Tibial nerve (tissue), 4 donors: ENCODE data around the gene ARHGAP23. TPM values are rescaled to one million over a fixed set of nuclear protein-coding genes. Genes with fewer than 3 reads are reported as not detected.

Source experiments
- DNase-seq, 2 donors: peaks; one replicate each; pipeline ENCODE4 v3.0.0-alpha.2; 2019; ENCODE audit warnings: low spot score in 2 of 2
- H3K27ac ChIP-seq, 4 donors: fragments of 200-600 bp; sonication (generic) in 3 of 4; one replicate each; pipeline ENCODE4 v1.5.1; 2017 to 2019; ENCODE audit warnings: mild to moderate bottlenecking in 1 of 4
- H3K27me3 ChIP-seq, 2 donors: fragments of 200-600 bp; sonication (generic) in 1 of 2; one replicate each; pipeline versions ENCODE4 v1.5.1 to v1.6.0; 2017 to 2019
- H3K36me3 ChIP-seq, 3 donors: fragments of 200-600 bp; sonication (generic); one replicate each; pipeline ENCODE4 v1.5.1; 2018 to 2019
- H3K4me1 ChIP-seq, 4 donors: fragments of 200-600 bp; sonication (generic) in 3 of 4; one replicate each; pipeline ENCODE4 v1.5.1; 2017 to 2019
- H3K4me3 ChIP-seq, 4 donors: fragments of 200-600 bp; sonication (generic) in 3 of 4; one replicate each; pipeline ENCODE4 v1.5.1; 2017 to 2019; ENCODE audit warnings: mild to moderate bottlenecking in 1 of 4, moderate library complexity in 1 of 4
- H3K9me3 ChIP-seq, 4 donors: fragments of 200-600 bp; sonication (generic) in 3 of 4; one replicate each; pipeline ENCODE4 v1.5.1; 2017 to 2019
- EP300 ChIP-seq, 2 donors: sonication (generic); formaldehyde crosslinking; IDR thresholded peaks; one replicate each; pipeline ENCODE4 v1.6.1; 2017; ENCODE audit warnings: antibody characterized with exemption in 2 of 2, mild to moderate bottlenecking in 1 of 2
- POLR2A ChIP-seq, 2 donors: fragments of 450-650 bp; IDR thresholded peaks; one replicate each; pipeline ENCODE4 v1.6.1; 2017; ENCODE audit warnings: antibody characterized with exemption in 2 of 2, mild to moderate bottlenecking in 2 of 2, moderate library complexity in 2 of 2
- whole genome bisulfite sequencing, 2 donors: methylation state at CpG; one replicate each; pipeline ENCODE4 v1.1.5; 2018; 5-methylcytosine and 5-hydroxymethylcytosine counted together
- total RNA-seq, 4 donors: library from RNA; depleted of rRNA; stranded (reverse); fragments of >200 nt; gene quantifications; one replicate each; pipeline ENCODE4 v1.1.0, GENCODE V29; 2016
- TF ChIP-seq, protein P1 (sequence below), 5 experiments: fragments of 200-600 bp in 3 of 5; fragments of 450-650 bp in 2 of 5; sonication (generic) in 3 of 5; IDR thresholded peaks; one replicate each; pipeline ENCODE4 v1.5.1; 2016 to 2019; ENCODE audit warnings: antibody characterized with exemption in 5 of 5, mild to moderate bottlenecking in 3 of 5, moderate library complexity in 2 of 5

Gene ARHGAP23
- total RNA-seq, 4 donors from 2014 or later, result 41.0 to 80.7 (median 65.7) TPM

DNA sequence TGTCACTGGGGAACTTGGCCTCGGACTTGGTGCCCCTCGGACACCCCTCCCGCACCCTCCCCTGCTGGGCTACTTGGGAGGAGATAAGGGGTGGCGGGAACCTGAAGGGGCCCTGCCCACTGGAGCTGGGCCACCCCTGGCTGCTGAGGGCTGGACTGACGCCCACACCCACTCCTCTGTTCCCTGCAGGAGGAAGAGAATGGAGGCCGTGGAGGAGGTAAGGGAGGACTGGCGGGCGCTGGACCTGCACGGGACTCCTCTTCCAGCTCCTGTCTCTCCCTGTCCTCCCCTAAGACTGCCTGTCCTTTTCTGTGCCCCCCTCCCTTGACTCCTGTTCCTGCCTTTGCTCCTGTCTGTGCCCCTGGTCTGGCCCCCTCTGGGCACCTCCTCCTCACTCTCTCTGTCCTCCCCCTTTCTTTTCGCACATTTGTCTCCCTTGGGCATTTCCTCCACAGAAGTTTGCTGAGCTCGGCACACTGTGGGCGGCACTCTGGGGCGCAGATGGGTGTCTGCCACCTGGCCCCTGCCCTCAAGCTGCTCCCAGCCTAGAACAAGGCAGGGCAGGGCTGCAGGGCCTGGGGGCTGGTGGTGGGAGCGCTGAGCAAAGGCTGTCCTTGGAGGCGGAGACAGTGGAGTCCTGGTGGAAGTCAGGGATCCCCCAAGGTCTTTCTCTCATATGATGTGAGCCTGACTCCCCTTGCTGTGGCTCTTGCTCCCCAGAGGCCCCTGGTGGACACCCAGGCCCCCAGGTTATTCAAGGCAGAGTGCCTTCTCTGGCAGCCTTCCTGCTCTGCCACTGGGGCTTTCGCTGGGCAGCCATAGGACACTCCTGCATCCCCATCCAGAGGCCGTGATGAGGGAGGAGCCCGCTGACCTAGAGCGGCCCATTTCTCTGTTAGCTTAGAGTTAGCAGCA, 32.7 kb downstream of the ARHGAP23 start:
- H3K4me3 ChIP-seq, result no peak overlapping the region
- no peaks in the 10 kb centered on the region for H3K9me3 ChIP-seq
- peak overlapping the region in 3 of 4 donors; percentile 30 to 99 (median 96) for H3K27ac ChIP-seq
- TF ChIP-seq, protein P1, sequence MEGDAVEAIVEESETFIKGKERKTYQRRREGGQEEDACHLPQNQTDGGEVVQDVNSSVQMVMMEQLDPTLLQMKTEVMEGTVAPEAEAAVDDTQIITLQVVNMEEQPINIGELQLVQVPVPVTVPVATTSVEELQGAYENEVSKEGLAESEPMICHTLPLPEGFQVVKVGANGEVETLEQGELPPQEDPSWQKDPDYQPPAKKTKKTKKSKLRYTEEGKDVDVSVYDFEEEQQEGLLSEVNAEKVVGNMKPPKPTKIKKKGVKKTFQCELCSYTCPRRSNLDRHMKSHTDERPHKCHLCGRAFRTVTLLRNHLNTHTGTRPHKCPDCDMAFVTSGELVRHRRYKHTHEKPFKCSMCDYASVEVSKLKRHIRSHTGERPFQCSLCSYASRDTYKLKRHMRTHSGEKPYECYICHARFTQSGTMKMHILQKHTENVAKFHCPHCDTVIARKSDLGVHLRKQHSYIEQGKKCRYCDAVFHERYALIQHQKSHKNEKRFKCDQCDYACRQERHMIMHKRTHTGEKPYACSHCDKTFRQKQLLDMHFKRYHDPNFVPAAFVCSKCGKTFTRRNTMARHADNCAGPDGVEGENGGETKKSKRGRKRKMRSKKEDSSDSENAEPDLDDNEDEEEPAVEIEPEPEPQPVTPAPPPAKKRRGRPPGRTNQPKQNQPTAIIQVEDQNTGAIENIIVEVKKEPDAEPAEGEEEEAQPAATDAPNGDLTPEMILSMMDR (IDR thresholded peaks at IDR 0.05), result no peak
- DNase-seq, result no peak
- WGBS, 2 donors, result 63 to 71% methylated on average over 16 to 18 of the region's 19 CpGs
- H3K27me3 ChIP-seq, result no peaks in the 10 kb centered on the region
- peaks cover 0 to 53% (median 0%) of the 10 kb centered on the region in 3 donors for H3K36me3 ChIP-seq
- H3K4me1 ChIP-seq, result peaks cover 0 to 57% (median 23%) of the 10 kb centered on the region in 4 donors

DNA sequence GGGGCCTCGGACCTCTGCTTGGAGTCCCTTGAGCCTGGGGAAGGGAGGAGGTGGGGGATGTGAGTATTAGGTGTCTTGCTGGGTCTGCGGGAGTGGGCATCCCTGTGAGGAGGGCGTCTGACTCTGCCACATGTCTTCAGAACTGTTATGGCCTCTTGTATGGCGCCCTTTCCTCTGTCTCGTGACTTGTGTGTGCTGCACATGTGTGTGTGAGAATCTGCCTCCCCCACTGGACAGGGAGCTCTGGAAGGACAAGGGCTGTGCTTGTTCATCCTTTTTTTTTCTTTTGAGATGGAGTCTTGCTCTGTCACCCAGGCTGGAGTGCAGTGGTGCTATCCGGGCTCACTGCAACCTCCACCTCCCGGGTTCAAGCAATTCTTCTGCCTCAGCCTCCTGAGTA, 33.4 kb downstream of the ARHGAP23 start:
- Histone ChIP-seq H3K36me3 (peaks cover 0 to 59% (median 0%) of the 10 kb centered on the region in 3 donors), H3K27ac (peak overlapping the region in 3 of 4 donors; percentile 30 to 99 (median 96)), H3K4me3 (no peak overlapping the region), H3K4me1 (peaks cover 0 to 57% (median 29%) of the 10 kb centered on the region in 4 donors), H3K27me3 (no peaks in the 10 kb centered on the region), H3K9me3 (no peaks in the 10 kb centered on the region)
- TF ChIP-seq EP300 (IDR thresholded peaks at IDR 0.05) (no peak), POLR2A (IDR thresholded peaks at IDR 0.05) (no peak)
- TF ChIP-seq, protein P1 (IDR thresholded peaks at IDR 0.05), result no peak
- 72 to 86% methylated on average over 7 of the region's 7 CpGs for WGBS, 2 donors
- no peak for DNase-seq

DNA sequence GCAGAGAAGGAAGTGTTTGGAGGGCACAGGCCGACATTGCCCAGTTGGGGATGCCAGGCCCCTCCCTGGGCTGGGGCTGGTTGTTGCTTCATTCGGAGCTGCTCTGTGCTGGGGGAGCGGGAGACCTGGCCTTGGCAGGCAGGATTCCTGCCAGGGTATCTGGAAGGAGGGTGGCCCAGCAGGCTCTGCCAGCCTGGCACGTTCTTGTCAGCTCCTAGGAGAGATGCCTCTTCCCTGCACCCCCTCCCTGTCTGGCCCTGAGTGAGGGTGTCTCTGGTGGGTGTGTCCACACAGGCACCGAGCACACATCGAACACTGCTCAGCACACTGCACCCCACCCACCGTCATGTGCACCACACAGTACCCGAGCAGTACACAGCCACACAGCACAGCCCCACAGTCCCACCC, 35.2 kb downstream of the ARHGAP23 start:
- no peaks in the 10 kb centered on the region for H3K27me3 ChIP-seq
- H3K27ac ChIP-seq, result peak overlapping the region; percentile 88 to 99 (median 96)
- H3K4me1 ChIP-seq, result peaks cover 0 to 73% (median 39%) of the 10 kb centered on the region in 4 donors
- no peak for TF ChIP-seq EP300 (IDR thresholded peaks at IDR 0.05)
- no peaks in the 10 kb centered on the region for H3K9me3 ChIP-seq
- H3K36me3 ChIP-seq, result peaks cover 0 to 68% (median 0%) of the 10 kb centered on the region in 3 donors
- H3K4me3 ChIP-seq, result no peak overlapping the region
- WGBS, 2 donors, result 12 to 52% methylated on average over 4 to 5 of the region's 8 CpGs
- peak in 1 of 2 donors; percentile 31 for DNase-seq

DNA sequence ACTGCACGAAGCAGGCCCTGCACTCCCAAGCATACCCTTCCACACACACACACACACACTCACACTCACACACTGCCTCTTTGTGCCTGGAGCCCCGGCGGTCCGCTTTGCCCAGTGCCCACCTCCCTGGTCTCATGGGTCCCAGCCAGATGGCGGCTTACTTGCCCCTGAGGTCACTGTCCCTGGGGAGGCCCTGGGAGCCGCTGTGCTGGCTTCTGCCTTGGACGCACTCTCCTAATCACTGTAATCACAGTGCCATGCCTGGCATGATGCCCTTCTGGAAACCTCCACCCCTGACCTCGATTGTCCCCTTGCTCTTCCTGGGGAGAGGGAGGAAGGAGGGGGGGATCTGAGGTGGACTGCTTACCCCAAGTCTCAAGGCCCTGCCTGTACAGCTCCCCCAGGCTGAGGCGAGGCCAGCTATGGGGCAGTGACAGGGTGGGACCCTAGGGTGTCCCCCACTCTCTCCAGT, 36.0 kb downstream of the ARHGAP23 start:
- no peaks in the 10 kb centered on the region for H3K9me3 ChIP-seq
- H3K4me1 ChIP-seq, result peaks cover 0 to 81% (median 39%) of the 10 kb centered on the region in 4 donors
- peak overlapping the region; percentile 88 to 99 (median 96) for H3K27ac ChIP-seq
- H3K36me3 ChIP-seq, result peaks cover 0 to 66% (median 0%) of the 10 kb centered on the region in 3 donors
- H3K4me3 ChIP-seq, result peak overlapping the region in 3 of 4 donors; percentile 33 to 58 (median 34)
- TF ChIP-seq EP300 (IDR thresholded peaks at IDR 0.05) (no peak), POLR2A (IDR thresholded peaks at IDR 0.05) (no peak)
- TF ChIP-seq, protein P1 (IDR thresholded peaks at IDR 0.05), result no peak
- WGBS, 2 donors, result 8 to 18% methylated on average over 8 to 9 of the region's 9 CpGs
- peak; percentile 45 to 47 for DNase-seq
- no peaks in the 10 kb centered on the region for H3K27me3 ChIP-seq

DNA sequence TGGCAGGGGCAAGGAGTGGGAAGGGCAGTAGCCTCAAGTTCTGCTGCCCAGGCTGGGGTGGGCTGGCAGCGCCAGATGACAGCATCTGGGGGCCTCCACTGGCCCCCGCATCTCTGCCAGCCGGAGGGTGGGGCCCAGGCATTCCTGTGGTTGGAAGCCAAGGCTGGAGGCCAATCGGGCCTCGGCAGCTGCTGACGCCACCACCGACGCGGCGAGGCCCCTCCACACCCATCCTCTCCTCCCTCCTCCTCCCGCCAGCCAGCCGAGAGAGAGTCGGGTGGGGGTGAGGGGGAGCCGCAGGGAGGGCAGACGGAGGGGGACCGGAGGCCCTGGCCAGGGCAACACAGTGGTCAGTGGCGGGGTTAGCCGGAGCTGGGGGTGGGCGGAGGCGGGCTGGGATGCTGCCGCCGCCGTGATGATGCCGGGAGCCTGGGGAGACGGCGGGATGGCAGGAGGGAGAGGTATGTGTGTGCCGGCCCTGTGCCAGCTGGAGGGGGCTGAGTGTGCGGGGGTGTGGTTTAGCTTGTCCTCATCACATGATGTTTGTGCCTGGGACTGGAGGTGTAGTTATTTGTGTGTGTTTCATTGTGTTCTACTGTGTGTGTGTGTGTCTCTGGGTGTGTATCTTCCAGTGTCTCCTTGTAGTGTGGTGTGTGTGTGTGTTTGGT, 36.6 kb downstream of the ARHGAP23 start:
- H3K4me3 ChIP-seq, result peak overlapping the region; percentile 33 to 58 (median 40)
- H3K4me1 ChIP-seq, result peaks cover 0 to 82% (median 42%) of the 10 kb centered on the region in 4 donors
- peaks cover 0 to 66% (median 0%) of the 10 kb centered on the region in 3 donors for H3K36me3 ChIP-seq
- WGBS, 2 donors, result 5 to 37% methylated on average over 17 to 26 of the region's 28 CpGs
- H3K27me3 ChIP-seq, result no peaks in the 10 kb centered on the region
- DNase-seq, result peak; percentile 75 to 82
- TF ChIP-seq, protein P1 (IDR thresholded peaks at IDR 0.05), result no peak
- TF ChIP-seq POLR2A (IDR thresholded peaks at IDR 0.05) (peak in 1 of 2 donors; percentile 47), EP300 (IDR thresholded peaks at IDR 0.05) (peak; percentile 1 to 89)
- H3K9me3 ChIP-seq, result no peaks in the 10 kb centered on the region
- peak overlapping the region; percentile 88 to 99 (median 96) for H3K27ac ChIP-seq
